Activated CD8-positive, alpha-beta memory T cell treated with anti-CD3 and anti-CD28 coated beads for 48 hours (primary cell): ENCODE results near the gene TAS2R13.

Experiments used
- DNase-seq, 3 experiments: peaks; one replicate each; pipeline ENCODE4 v3.0.0-alpha.2; 2020; ENCODE audit warnings: low read depth in 2 of 3, low spot score in 2 of 3

Gene TAS2R13, protein sequence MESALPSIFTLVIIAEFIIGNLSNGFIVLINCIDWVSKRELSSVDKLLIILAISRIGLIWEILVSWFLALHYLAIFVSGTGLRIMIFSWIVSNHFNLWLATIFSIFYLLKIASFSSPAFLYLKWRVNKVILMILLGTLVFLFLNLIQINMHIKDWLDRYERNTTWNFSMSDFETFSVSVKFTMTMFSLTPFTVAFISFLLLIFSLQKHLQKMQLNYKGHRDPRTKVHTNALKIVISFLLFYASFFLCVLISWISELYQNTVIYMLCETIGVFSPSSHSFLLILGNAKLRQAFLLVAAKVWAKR

DNA sequence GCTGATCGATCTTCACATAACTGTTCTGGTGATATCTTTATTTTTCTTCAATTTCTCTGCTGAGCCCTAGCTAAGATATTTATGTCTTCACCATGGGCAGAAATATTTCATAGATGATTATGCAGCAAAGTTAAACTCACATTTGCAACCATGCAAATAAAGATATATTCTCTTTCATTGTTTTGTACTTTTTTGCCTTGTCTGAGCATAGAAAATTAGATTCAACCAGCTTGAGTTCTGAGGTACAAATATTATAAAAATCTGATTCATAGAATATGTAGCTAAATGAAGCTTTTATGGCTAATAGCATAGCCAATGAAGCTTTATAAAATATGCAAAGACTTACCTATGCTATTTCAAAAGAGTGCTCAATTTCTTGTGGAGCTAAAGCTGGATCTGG, at the start of gene TAS2R13:
Gene TAS2R13, minus strand, starts transcription at position 101 of the 400 bp plus-strand sequence. CDS start 264 bp downstream, outside the sequence.
- no peak for DNase-seq

DNA sequence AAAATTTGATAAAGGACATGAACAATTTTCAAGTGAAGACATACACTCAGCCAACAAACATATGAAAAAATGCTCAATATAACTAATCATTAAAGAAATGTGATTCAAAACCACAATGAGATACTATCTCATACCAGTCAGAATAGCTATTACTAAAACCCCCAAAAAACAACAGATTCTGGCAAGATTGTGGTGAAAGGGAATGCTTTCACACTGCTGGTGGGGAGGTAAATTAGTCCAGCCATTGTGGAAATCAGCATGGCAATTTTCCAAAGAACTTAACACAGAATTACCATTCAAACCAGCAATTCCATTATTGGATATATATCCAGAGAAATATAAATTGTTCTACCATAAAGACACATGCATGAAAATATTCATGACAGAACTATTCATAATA, 48.4 kb upstream of the TAS2R13 start:
- DNase-seq: no peak

DNA sequence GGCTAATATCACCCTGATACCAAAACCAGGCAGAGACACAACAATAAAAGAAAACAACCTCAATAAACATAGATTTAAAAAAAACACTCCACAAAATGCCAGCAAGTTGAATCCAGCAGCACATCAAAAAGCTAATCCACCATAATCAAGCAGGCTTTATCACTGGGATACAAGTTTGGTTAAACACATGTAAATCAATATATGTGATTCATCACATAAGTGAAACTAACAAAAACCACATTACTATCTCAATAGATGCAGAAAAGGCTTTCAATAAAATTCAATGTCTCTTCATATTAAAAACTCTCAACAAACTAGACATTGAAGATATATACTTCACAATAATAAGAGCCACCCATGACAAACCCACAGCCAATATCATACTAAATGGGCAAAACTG, 46.7 kb upstream of the TAS2R13 start:
- no peak for DNase-seq

DNA sequence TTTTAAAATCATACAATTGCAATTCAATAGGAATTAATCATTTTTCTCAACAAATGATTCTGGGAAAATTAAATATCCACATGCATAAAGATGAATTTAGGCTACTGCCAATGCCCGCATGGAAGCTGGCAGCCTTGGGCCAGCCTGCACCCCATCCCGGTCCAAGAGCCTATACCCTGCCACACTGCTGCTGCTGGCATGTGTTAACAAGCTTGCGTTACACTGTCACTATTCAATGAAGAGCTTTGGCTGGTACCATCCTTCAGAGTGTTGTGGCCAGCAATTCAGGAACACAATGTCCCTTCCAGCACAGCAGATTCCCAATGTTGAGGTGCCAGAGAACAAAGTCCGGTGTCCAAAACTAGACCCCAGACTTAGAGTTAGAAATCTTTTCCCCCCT, 43.3 kb upstream of the TAS2R13 start:
- DNase-seq: no peak

DNA sequence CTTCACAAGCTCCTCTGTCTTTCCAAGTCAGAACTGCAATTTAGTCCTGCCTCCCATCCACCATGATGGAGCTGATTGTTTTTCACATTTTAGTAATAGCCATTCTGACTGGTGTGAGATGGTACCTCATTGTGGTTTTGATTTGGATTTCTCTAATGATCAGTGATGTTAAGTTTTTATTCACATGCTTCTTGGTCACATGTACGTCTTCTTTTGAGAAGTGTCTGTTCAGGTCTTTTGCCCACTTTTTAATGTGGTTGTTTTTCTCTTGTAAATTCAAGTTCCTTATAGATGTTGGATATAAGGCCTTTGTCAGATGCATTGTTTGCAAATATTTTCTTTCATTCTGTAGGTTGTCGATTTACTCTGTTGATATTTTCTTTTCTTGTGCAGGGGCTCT, 33.8 kb upstream of the TAS2R13 start:
- no peak for DNase-seq

DNA sequence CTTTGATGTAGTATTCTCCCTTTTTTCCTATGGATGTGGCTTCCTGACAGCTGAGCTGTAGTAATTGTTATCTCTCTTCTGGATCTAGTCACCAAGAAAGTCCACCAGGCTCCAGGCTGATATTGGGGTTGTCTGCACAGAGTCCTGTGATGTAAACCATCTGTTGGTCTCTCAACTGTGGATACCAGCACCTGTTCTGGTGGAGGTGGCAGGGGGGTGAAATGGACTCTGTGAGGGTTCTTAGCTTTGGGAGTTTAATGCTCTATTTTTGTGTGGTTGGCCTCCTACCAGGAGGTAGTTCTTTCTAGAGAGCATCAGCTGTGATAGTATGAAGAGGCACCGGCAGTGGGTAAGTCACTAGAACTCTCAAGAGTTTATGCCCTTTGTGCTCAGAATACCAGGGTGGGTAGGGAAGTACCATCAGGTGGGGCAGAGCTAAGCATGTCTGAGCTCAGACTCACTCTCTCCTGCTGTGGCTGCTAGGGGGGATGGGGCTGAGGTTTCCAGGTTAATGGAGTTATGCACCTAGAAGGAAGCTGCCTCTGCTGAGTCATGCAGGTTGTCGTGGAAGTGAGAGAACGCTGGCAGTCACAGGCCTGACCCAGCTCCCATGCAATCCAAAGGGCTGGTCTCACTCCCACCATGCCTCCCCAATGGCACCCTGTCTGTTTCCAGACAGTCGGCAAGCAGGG, 32.7 kb upstream of the TAS2R13 start:
- no peak for DNase-seq

DNA sequence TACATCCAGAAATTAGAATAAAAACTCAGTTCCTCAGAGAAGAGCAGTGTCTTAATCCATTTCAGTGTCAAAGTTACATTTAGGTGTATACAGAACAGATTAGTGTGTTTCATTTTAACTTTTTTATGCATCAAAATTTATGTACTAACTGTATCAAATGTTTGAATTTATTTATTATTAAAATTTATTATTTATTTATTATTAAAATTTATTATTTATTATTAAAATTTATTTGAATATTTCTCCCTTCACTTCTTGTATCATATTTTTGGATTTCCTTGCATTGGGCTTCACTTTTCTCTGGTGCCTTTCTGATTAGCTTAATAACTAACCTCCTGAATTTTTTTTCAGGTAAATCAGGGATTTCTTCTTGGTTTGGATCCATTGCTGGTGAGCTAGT, 32.0 kb upstream of the TAS2R13 start:
- DNase-seq: no peak

DNA sequence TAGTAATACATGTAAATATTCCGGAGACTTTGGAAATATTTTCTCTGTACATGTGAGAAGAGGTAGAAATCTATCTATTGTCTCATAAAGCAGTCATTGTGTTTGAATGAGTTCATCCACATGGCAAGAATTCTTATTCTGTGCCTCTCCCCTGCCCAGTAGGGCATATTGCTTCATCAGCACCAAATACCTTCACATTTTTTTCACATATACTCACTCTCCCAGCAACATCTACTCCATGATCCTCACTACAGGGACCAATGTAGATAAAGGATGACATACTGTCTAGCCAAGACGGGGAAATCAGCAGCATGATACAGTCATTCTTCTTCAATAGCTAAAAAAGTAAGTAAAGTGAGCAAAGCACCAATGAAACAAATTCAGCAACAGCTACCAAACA, 31.0 kb upstream of the TAS2R13 start:
- DNase-seq: no peak

DNA sequence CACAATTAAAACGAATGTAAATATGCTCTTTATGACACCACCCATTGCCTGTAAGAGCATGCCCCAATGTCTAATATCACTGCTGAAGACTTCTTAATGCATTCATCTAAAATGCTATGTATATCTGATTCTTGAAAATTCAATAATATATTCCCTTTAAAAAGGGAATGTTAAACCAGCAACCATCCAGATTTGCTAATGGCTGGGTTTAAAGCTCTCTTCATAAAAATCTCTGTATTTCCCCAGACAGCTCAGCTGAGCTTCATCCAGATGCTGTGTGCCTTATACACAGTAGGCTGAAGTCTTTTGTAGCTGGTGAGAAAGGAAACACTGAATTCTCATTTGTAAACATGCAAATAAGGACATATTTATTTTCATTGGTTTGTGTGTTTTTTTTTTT, 29.8 kb upstream of the TAS2R13 start, which contains the start of gene TAS2R14:
Gene TAS2R14, minus strand, starts transcription at position 101 of the 400 bp plus-strand sequence. Its CDS starts 56 bp downstream, at position 45.
- DNase-seq: no peak

DNA sequence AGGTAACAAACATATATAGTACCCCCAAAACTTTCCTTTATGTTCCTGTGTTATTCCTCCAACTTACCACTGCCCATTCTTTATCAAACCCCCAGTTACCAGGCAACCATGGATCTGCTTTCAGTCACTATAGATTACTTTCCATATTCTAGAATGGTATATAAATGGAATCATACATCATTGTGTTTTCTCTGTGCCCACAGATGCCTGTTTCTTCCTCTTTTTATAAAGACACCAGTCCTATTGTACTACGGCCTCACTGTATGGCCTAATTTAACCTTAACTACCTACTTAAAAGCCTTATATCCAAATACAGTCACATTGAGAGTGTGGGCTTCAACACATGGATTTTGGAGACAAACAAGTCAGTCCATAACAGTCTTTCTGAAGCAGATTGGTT, 27.1 kb upstream of the TAS2R13 start:
- no peak for DNase-seq

DNA sequence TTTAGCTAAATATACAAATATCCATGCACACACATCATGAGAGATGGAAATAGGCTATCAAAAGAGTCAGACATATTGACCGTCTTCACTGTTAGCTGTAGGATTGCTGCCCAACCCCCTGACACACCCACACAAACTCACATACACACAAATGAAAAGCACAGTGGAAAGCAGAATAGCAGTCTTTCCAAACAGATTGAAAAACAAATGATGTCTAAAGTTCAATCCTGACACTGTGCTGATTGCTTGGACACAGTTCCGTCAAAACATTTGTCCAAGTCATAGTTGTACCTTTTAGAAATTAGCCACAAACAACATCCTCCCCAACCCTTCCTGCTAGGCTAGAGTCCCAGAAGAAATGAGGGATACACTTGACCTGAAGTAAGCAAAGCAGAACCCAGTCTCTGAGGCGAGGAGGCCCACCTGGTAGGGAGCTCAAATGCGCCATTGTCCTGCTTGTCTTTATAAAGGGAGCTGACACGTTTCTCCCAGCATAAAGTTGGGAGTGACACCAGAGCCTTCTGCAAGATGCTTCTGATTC, 19.5 kb upstream of the TAS2R13 start, which contains the start of gene PRH2:
Gene PRH2, plus strand, starts transcription at position 491 of the 541 bp plus-strand sequence. Its CDS starts 38 bp downstream, at position 529.
- DNase-seq: no peak

DNA sequence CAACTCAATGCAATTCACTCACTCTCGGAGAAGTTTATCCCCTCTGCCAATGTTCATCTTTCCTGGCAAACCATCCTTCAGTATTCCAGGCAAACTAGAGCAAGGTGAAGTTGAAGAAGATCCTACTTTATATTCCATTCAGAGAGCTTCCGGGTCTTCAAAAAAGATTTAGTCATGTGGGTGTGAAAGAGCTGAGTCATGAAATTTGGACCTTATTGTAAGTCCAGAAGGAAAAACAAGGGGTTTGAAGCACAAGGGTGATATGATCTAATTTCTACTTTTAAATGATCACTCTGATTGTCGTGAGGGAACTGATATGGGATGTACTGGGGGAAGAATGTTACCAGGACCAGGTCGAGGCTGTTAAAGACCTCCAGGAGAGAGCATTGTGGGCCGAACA, 16.9 kb upstream of the TAS2R13 start:
- DNase-seq: no peak

DNA sequence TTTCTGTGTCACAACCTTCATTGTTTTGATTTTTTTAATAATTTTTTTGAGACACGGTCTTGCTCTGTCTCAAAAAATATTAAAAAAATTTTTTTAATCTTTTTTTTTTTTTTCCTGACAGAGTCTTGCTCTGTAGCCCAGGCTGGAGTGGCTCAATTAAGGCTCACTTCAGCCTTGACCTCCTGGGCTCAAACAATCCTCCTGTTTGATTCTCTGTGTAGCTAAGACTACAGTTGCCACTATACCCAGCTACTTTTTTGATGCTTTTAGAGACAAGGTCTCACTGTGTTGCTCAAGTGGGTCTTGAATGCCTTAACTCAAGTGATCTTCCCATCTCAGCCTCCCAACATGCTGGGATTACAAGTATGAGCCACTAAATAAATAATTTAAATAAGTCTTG, 10.4 kb upstream of the TAS2R13 start:
- DNase-seq: no peak

DNA sequence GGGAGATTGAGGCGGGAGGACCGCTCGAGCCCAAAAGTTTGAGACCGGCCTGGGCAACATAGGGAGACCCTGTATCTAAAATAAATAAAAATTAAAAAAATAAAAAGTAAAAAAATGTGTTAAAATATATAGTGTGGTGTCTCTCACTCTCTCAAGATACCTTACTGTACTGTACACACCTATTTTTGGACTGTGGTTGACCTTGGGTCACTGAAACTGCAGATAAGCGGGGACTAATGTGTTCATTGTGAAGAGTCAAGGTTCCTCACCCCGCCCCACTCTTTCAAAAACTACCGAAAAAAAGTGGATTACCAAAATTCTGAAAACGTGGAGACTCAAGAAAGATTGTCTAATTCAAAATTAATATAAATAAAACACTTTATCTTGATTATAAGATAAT, 1.0 kb upstream of the TAS2R13 start:
- no peak for DNase-seq

DNA sequence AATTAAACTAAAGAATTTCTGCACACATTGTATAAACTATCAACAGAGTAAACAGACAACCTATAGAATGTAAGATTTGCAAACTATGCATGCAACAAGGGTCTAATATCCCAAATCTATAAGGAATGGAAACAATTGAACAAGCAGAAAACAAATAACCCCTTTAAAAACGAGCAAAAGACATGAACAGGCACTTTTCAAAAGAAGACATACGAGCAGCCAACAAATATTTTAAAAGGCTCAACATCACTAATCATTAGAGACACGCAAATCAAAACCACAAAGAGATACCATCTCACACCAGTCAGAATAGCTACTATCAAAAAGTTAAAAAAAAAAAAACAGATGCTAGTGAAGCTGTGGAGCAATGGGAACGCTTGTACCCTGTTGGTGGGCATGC, 4.7 kb downstream of the TAS2R13 start:
- no peak for DNase-seq

DNA sequence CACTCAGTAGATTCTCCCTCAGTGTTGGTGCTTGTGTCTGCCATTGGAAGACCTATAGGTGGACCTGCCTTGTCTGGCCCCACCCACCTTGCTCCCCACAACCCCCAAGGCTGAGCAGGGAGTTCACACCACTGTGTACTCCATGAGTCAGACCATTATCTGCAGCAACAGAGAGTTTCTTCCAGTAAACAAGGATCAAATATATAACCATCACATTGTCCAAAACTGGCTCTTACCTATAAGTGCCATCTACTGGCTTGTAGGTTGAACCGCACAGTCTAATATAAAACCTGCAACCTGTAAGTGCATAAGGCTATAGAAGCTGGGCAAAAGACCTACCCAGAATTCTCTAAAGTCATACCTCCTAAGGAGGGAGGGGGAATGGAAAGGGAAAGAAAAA, 7.9 kb downstream of the TAS2R13 start:
- no peak for DNase-seq

DNA sequence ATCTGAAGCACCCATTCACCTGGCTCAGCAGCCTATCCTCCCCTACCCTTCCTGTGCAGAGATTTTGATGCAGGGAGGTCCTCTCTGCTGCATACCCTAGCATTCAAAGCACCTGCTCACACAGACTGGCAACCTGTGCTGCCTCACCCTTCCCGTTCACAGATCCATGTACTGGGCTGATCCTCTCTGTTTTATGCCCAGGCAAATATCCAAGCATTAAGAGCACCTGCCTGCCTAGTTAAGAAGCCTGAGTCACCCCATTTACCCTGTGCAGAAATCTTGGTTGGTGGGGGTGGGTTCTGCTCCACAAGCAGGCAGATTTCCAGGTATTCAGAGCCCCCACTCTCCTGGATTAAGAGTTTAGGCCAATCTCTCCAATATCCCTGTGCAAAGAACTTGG, 8.4 kb downstream of the TAS2R13 start:
- DNase-seq: no peak

DNA sequence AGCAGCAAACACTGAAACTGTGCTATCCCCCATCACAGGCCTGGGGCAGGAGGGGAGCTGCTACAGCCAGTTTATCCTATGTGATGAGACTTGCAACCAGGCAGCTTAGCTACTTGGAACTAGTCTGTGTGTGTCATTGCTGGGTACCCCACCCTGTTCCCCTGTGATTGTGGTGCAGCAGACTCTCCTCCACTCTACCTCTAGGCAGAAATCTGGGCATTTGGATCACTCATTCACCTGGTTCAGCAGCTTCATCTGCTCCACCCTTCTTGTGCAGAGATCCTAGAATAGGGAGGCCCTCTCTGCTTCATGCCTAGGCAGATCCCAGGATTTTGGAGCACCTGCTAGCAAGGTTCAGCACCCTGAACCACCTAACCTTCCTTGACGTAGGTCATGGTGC, 8.8 kb downstream of the TAS2R13 start:
- DNase-seq: no peak

DNA sequence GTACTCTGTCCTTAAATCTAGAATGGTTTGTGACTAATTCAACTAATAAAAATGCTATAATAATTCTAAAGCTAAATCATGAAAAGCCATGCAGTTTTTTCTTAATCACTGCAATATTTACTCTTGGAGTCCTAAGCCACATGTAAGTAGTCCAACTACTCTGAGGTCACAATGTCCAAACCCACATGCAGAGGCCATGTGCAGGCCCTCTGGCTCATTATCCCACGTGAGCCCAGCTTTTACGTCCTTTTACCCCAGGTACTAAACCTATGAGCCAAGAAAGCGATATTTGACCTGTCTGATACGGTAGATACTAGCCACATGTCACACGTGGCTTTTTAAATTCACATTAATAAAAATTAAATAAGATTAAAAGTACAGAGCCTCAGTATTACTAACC, 12.5 kb downstream of the TAS2R13 start:
- DNase-seq: no peak

DNA sequence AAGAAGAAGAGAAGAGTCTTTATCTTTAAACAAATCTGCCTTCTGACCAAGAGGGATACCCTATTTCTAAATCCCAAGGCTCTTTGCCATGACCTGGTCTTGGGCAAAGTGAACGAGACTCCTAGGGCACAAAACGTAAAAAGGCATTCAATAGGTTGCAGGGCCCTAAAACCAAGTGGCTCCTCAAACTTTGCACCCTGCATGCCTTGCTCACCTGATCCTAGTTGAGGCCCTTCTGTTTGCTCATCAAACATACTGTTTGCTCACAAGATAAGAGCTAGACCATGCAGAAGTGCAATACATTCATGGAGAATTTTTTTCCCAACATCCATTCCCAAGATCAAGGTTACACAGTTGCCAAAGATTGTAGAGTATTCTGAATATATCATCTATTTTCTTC, 17.4 kb downstream of the TAS2R13 start:
- DNase-seq: no peak

DNA sequence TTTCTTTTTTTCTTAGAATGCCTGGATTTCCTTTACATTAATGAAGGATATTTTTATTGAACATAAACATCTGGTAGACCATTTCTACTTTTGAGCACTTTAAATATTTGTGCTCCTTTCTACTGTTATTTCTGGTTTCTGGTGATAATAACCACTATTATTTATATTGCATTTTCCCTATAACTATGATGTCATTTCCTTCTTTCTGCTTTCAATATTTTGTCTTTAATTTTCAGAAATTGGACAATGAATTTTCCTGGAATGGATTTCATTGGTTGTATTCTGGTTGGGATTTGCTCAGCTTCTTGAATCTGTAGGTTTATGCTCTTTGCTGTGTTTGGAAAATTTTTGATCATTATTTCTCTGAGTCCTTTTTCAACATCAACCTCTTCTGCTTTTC, 20.1 kb downstream of the TAS2R13 start:
- no peak for DNase-seq

DNA sequence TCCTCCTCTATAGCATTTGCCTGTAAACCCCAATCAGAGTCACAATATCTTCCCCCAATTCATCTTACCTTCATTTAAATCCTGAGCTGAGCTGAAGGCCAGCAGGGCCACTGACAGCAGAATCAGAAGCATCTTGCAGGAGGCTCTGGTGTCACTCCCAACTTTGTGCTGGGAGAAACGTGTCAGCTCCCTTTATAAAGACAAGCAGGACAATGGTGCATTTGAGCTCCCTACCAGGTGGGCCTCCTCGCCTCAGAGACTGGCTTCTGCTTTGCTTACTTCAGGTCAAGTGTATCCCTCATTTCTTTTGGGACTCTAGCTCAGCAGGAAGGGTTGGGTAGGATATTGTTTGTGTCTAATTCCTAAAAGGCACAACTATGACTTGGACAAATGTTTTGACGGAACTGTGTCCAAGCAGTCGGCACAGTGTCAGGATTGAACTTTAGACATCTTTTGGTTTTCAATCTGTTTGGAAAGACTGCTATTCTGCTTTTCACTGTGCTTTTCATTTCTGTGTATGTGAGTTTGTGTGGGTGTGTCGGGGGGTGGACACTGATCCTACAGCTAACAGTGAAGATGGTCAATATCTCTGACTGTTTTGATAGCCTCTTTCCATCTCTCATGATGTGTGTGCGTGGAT, 25.2 kb downstream of the TAS2R13 start, which contains the start of gene PRH1:
Gene PRH1, minus strand, starts transcription at position 170 of the 640 bp plus-strand sequence. Its CDS starts 38 bp downstream, at position 132.
- DNase-seq: no peak
